HCT116 (cell line): Measurements from ENCODE around the gene GPC4. TPM values are rescaled to one million over a fixed set of nuclear protein-coding genes. Genes with fewer than 3 reads are reported as not detected.

ENCODE experiments used
- ATAC-seq: fragments of 200-7000 bp; cut with Tn5 transposase; 2 replicates; pipeline ENCODE4 v1.9.1; 2020; ENCODE audit warnings: mild to moderate bottlenecking, moderate library complexity
- BruUV-seq: library from RNA; stranded (reverse); fragments of 400-500 nt; replicated peaks from 2 replicates; lab custom pipeline; 2021; lab: Mats Ljungman, UMichigan
- CTCF ChIA-PET: fragments of 300-600 bp; sonication (Branson Sonifier 250); formaldehyde crosslinking; loops from one replicate; lab custom pipeline; 2021; ENCODE audit warnings: antibody characterized with exemption; lab: Charles Lee
- POLR2A ChIA-PET: fragments of 300-600, 350-600 bp; sonication (Branson Sonifier 250); formaldehyde crosslinking; loops from one replicate; lab custom pipeline; 2021; ENCODE audit warnings: antibody characterized with exemption; lab: Charles Lee
- RAD21 ChIA-PET, 2 experiments: fragments of 300-600 bp; sonication (Branson Sonifier 250); formaldehyde crosslinking; loops; one replicate each; lab custom pipeline; 2023; ENCODE audit warnings: low total read pairs in 2 of 2; ENCODE audit not compliant: uncharacterized antibody in 2 of 2, unreplicated experiment in 2 of 2, low non-redundant PET in 1 of 2; lab: Charles Lee
- DNase-seq: peaks from one replicate; pipeline ENCODE4 v3.0.0-alpha.2; 2010; ENCODE audit warnings: low read depth, low spot score
- H2AFZ ChIP-seq: fragments of 200-600 bp; shearing (Covaris generic), sonication (generic); 2 replicates; pipeline ENCODE4 v1.6.1; 2017; ENCODE audit warnings: low read depth, mixed run types, mixed read lengths, antibody characterized with exemption, low read length; ENCODE audit not compliant: poor library complexity, severe bottlenecking
- H3K27ac ChIP-seq: 2 replicates; pipeline ENCODE4 v1.5.1; 2012; ENCODE audit warnings: low read depth, low read length
- H3K27me3 ChIP-seq: fragments of 200-600 bp; sonication (generic); 2 replicates; pipeline ENCODE4 v1.6.1; 2016; ENCODE audit warnings: mixed run types, low read length, mixed read lengths; ENCODE audit not compliant: insufficient read depth
- H3K36me3 ChIP-seq, 2 experiments: fragments of 200-500 bp in 1 of 2; fragments of 200-600 bp in 1 of 2; sonication (Bioruptor generic) in 1 of 2; sonication (generic) in 1 of 2; 2 replicates each; pipeline versions ENCODE4 v1.5.1 to v1.6.1; 2014 to 2016; ENCODE audit warnings: low read length in 2 of 2, inconsistent platforms in 1 of 2, mixed read lengths in 1 of 2, mixed run types in 1 of 2; ENCODE audit not compliant: insufficient read depth in 2 of 2, control insufficient read depth in 1 of 2
- H3K4me1 ChIP-seq, 2 experiments: fragments of 200-600 bp in 1 of 2; sonication (generic) in 1 of 2; 2 replicates each; pipeline versions ENCODE4 v1.5.1 to v1.6.1; 2012 to 2017; ENCODE audit warnings: low read length in 2 of 2, inconsistent platforms in 1 of 2, mild to moderate bottlenecking in 1 of 2, mixed read lengths in 1 of 2, mixed run types in 1 of 2, moderate library complexity in 1 of 2; ENCODE audit not compliant: insufficient read depth in 2 of 2, control insufficient read depth in 1 of 2
- H3K4me2 ChIP-seq: fragments of 200-600 bp; sonication (generic); 2 replicates; pipeline ENCODE4 v1.6.1; 2017; ENCODE audit warnings: mixed run types, low read length, mixed read lengths
- H3K4me3 ChIP-seq, 2 experiments: fragments of 200-600 bp in 1 of 2; sonication (generic) in 1 of 2; replicated peaks in 1 of 2; 2 replicates each; pipeline ENCODE4 v1.5.1; 2011 to 2016; ENCODE audit warnings: low read length in 2 of 2, control low read depth in 1 of 2, low read depth in 1 of 2, mild to moderate bottlenecking in 1 of 2, mixed read lengths in 1 of 2, mixed run types in 1 of 2
- H3K79me2 ChIP-seq: fragments of 200-600 bp; sonication (generic); 2 replicates; pipeline ENCODE4 v1.6.1; 2017; ENCODE audit warnings: mild to moderate bottlenecking, mixed run types, low read length, moderate library complexity, mixed read lengths; ENCODE audit not compliant: insufficient read depth
- H3K9ac ChIP-seq: fragments of 200-600 bp; sonication (generic); 2 replicates; pipeline ENCODE4 v1.6.1; 2016; ENCODE audit warnings: low read length, mixed read lengths
- H3K9me2 ChIP-seq: fragments of 200-600 bp; sonication (generic), shearing (Covaris generic); 2 replicates; pipeline ENCODE4 v1.6.1; 2017; ENCODE audit warnings: mixed run types, mild to moderate bottlenecking, moderate library complexity; ENCODE audit not compliant: insufficient read depth
- H3K9me3 ChIP-seq, 2 experiments: fragments of 200-500 bp in 1 of 2; fragments of 200-600 bp in 1 of 2; sonication (Bioruptor generic) in 1 of 2; sonication (generic) in 1 of 2; 2 replicates each; pipeline ENCODE4 v1.6.1; 2014 to 2017; ENCODE audit warnings: low read length in 2 of 2, mixed read lengths in 2 of 2, inconsistent platforms in 1 of 2, low read depth in 1 of 2, mild to moderate bottlenecking in 1 of 2, mixed run types in 1 of 2, moderate library complexity in 1 of 2; ENCODE audit not compliant: control insufficient read depth in 1 of 2, insufficient read depth in 1 of 2
- H4K20me1 ChIP-seq: fragments of 200-600 bp; sonication (generic), shearing (Covaris generic); 2 replicates; pipeline ENCODE4 v1.6.1; 2017; ENCODE audit warnings: mixed run types, mild to moderate bottlenecking, moderate library complexity; ENCODE audit not compliant: insufficient read depth
- ATF3 ChIP-seq: IDR thresholded peaks from 2 replicates; pipeline ENCODE4 v1.6.1; 2012
- CBX3 ChIP-seq: IDR thresholded peaks from 2 replicates; pipeline ENCODE4 v1.6.1; 2012; ENCODE audit warnings: low read depth
- CEBPB ChIP-seq: IDR thresholded peaks from 2 replicates; pipeline ENCODE4 v1.6.1; 2012; ENCODE audit warnings: low read depth
- CTCF ChIP-seq, 3 experiments: fragments of 200-600 bp in 1 of 3; sonication (generic) in 1 of 3; IDR thresholded peaks in 2 of 3; conservative IDR thresholded peaks in 1 of 3; 2 replicates each; pipeline ENCODE4 v1.5.1; 2012 to 2017; ENCODE audit warnings: low read depth in 2 of 3, low read length in 2 of 3, antibody characterized with exemption in 1 of 3, borderline replicate concordance in 1 of 3, control low read depth in 1 of 3, mild to moderate bottlenecking in 1 of 3, mixed read lengths in 1 of 3, mixed run types in 1 of 3, moderate library complexity in 1 of 3; ENCODE audit not compliant: insufficient read depth in 1 of 3
- ELF1 ChIP-seq: IDR thresholded peaks from 2 replicates; pipeline ENCODE4 v1.6.1; 2012; ENCODE audit warnings: low read depth, borderline replicate concordance
- EZH2 ChIP-seq: fragments of 200-600 bp; sonication (generic); IDR thresholded peaks from 2 replicates; pipeline ENCODE4 v1.6.1; 2017; ENCODE audit warnings: antibody characterized with exemption, mixed run types
- EZH2phosphoT487 ChIP-seq: fragments of 200-600 bp; IDR thresholded peaks from 2 replicates; pipeline ENCODE4 v1.6.1; 2018; ENCODE audit warnings: antibody characterized with exemption, borderline replicate concordance
- FOSL1 ChIP-seq: IDR thresholded peaks from 2 replicates; pipeline ENCODE4 v1.6.1; 2012; ENCODE audit warnings: low read depth
- JUND ChIP-seq: IDR thresholded peaks from 2 replicates; pipeline ENCODE4 v1.6.1; 2012
- MAX ChIP-seq: IDR thresholded peaks from 2 replicates; pipeline ENCODE4 v1.6.1; 2012
- POLR2A ChIP-seq: IDR thresholded peaks from 2 replicates; pipeline ENCODE4 v1.7.0; 2011; ENCODE audit warnings: borderline replicate concordance; ENCODE audit not compliant: insufficient read depth, insufficient read length; ENCODE audit errors: extremely low read depth
- POLR2AphosphoS5 ChIP-seq: IDR thresholded peaks from 2 replicates; pipeline ENCODE4 v1.6.1; 2011; ENCODE audit warnings: mild to moderate bottlenecking, low read depth, low read length, moderate library complexity
- RAD21 ChIP-seq: IDR thresholded peaks from 2 replicates; pipeline ENCODE4 v1.6.1; 2012; ENCODE audit warnings: low read depth, mild to moderate bottlenecking
- REST ChIP-seq: IDR thresholded peaks from 2 replicates; pipeline ENCODE4 v1.6.1; 2012; ENCODE audit warnings: low read depth
- SP1 ChIP-seq: IDR thresholded peaks from 2 replicates; pipeline ENCODE4 v1.6.1; 2012; ENCODE audit warnings: low read depth
- TCF7L2 ChIP-seq: IDR thresholded peaks from 2 replicates; pipeline ENCODE4 v1.7.0; 2011; ENCODE audit warnings: borderline replicate concordance, inconsistent platforms; ENCODE audit not compliant: insufficient read depth, insufficient read length; ENCODE audit errors: extremely low read depth
- YY1 ChIP-seq: IDR thresholded peaks from 2 replicates; pipeline ENCODE4 v1.6.1; 2011; ENCODE audit warnings: low read length, low read depth, moderate library complexity, mild to moderate bottlenecking; ENCODE audit not compliant: insufficient replicate concordance; ENCODE audit errors: extremely low read depth
- ZBTB33 ChIP-seq: IDR thresholded peaks from 2 replicates; pipeline ENCODE4 v1.6.1; 2011; ENCODE audit warnings: mild to moderate bottlenecking, low read length, moderate library complexity; ENCODE audit not compliant: insufficient replicate concordance; ENCODE audit errors: extremely low read depth
- ZFX ChIP-seq: fragments of 450-650 bp; IDR thresholded peaks from 2 replicates; pipeline ENCODE4 v1.6.1; 2017
- ZNF274 ChIP-seq: fragments of 200-500 bp; sonication (Bioruptor generic); IDR thresholded peaks from 2 replicates; pipeline ENCODE4 v1.6.1; 2014; ENCODE audit warnings: mild to moderate bottlenecking, low read depth, low read length, inconsistent platforms
- intact Hi-C: fragments of 100-400 bp; cut with micrococcal nuclease; formaldehyde crosslinking; loops from 2 replicates; pipeline ENCODE4 v1.10.0; 2022
- total RNA-seq: library from RNA; stranded (reverse); gene quantifications from one replicate; pipeline ENCODE4 v1.2.1, GENCODE V29; 2021; ENCODE audit not compliant: unreplicated experiment

The GPC4 gene
- total RNA-seq, 1 experiment from 2014 or later, result 9.7 TPM

- Histone ChIP-seq H3K4me3 (no peak overlapping the region), H3K36me3 (no peaks in the 10 kb centered on the region), H3K4me2 (no peak overlapping the region)
- no peak for TF ChIP-seq POLR2A
- no peak for TF ChIP-seq MAX
- TF ChIP-seq CEBPB, result no peak
- TF ChIP-seq YY1, result no peak
- TF ChIP-seq POLR2AphosphoS5, result no peak
- no peak for TF ChIP-seq RAD21
- no peak for TF ChIP-seq FOSL1
- TF ChIP-seq ZBTB33, result no peak
- TF ChIP-seq CBX3, result no peak
- no peak for TF ChIP-seq ZFX
- no peak for TF ChIP-seq JUND
- no peak for TF ChIP-seq TCF7L2
- no peak for TF ChIP-seq CTCF (IDR thresholded peaks at IDR 0.05 in 2 of 3, conservative IDR thresholded peaks at IDR 0.05 in 1 of 3; ENCODE audit: borderline replicate concordance in 1 of 3, insufficient read depth in 1 of 3, low read depth in 2 of 3, low read length in 2 of 3)
- no peak for TF ChIP-seq ATF3
- TF ChIP-seq SP1, result no peak
- no peak for TF ChIP-seq EZH2
- TF ChIP-seq ELF1, result no peak
- no peak for TF ChIP-seq ZNF274
- no peak for TF ChIP-seq EZH2phosphoT487
- TF ChIP-seq REST, result no peak
- TF ChIP-seq, all 23 proteins: peak for 0
- no TSS peak for BruUV-seq
- RAD21 ChIA-PET, result no interaction called here
- intact Hi-C loops, result no loop called here
- Histone ChIP-seq H3K4me1 (no peaks in the 10 kb centered on the region), H4K20me1 (no peaks in the 10 kb centered on the region), H2AFZ (no peak overlapping the region), H3K9me2 (no peaks in the 10 kb centered on the region), H3K9ac (no peak overlapping the region), H3K27ac (no peak overlapping the region), H3K79me2 (no peaks in the 10 kb centered on the region), H3K9me3 (no peaks in the 10 kb centered on the region), H3K27me3 (no peaks in the 10 kb centered on the region)
- no peak for DNase-seq
- no peak for ATAC-seq
- CTCF ChIA-PET, result no interaction called here
- POLR2A ChIA-PET, result no interaction called here
These were observed 69.3 kb downstream of the GPC4 start for GRCh38 chrX:133346026-133346425.
